Right lobe of liver (tissue), 4 donors: ENCODE data around the gene XBP1.
A peak's percentile ranks its signal among the peaks of the same experiment; 100 is the strongest.

ENCODE experiments used
- POLR2A ChIP-seq: fragments of 450-650 bp; IDR thresholded peaks from one replicate; pipeline ENCODE4 v1.6.1; 2017; ENCODE audit warnings: antibody characterized with exemption, mild to moderate bottlenecking
- TF ChIP-seq, protein P1 (sequence below), 4 donors: fragments of 200-600 bp in 3 of 4; fragments of 450-650 bp in 1 of 4; IDR thresholded peaks; one replicate each; pipeline versions ENCODE4 v1.5.1 to v1.8.0; 2016 to 2022; ENCODE audit warnings: antibody characterized with exemption in 4 of 4, mild to moderate bottlenecking in 2 of 4
- donor health status: DM: no; HTN: no; CAD: no.
- donor health status: DM: no; HTN: no; CAD: no.
- donor health status: DM: no; HTN: yes; CAD: no.

DNA sequence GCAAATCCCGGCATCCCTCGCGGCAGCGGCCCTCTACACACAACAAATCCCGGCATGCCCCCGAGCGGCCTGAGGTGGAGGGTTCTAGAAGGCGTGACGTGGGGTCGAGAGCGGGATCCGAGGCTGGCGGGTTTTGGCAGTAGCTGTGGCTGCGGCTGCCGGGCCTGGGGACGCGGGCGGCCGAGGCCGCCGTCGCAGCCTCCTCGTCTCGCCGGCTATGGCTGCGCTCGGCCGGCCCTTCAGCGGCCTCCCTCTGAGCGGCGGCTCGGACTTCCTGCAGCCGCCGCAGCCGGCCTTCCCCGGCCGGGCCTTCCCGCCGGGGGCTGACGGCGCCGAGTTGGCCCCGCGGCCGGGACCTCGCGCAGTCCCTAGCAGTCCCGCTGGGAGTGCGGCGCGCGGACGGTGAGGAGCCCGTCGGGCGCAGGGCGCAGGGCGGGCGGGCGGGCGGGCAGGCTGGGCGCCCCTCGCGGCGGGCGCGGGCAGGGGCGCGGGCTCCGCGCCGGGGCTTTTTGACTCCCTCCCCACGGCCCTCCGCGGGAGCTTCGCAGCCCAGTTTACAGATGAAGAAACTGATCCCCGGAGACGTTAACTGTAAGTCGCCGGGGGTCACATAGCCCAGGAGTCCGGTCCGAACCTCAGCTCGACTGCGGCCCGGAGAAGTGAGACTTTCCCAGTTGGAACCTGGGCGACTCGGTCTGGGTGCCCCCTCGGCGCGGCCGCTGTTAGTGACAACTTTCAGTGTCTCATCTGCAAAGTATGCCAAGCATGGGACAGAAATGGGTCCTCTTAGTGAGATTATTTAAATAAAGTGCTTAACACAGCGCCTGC is 27.5 kb downstream of the XBP1 start, which contains the start of gene CCDC117:
- TF ChIP-seq, protein P1, sequence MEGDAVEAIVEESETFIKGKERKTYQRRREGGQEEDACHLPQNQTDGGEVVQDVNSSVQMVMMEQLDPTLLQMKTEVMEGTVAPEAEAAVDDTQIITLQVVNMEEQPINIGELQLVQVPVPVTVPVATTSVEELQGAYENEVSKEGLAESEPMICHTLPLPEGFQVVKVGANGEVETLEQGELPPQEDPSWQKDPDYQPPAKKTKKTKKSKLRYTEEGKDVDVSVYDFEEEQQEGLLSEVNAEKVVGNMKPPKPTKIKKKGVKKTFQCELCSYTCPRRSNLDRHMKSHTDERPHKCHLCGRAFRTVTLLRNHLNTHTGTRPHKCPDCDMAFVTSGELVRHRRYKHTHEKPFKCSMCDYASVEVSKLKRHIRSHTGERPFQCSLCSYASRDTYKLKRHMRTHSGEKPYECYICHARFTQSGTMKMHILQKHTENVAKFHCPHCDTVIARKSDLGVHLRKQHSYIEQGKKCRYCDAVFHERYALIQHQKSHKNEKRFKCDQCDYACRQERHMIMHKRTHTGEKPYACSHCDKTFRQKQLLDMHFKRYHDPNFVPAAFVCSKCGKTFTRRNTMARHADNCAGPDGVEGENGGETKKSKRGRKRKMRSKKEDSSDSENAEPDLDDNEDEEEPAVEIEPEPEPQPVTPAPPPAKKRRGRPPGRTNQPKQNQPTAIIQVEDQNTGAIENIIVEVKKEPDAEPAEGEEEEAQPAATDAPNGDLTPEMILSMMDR (IDR thresholded peaks at IDR 0.05): peak in 3 of 4 donors; percentile 8 to 54 (median 52)
- TF ChIP-seq POLR2A: peak; percentile 82
